ENCODE measurements around the gene AGXT.

DNA sequence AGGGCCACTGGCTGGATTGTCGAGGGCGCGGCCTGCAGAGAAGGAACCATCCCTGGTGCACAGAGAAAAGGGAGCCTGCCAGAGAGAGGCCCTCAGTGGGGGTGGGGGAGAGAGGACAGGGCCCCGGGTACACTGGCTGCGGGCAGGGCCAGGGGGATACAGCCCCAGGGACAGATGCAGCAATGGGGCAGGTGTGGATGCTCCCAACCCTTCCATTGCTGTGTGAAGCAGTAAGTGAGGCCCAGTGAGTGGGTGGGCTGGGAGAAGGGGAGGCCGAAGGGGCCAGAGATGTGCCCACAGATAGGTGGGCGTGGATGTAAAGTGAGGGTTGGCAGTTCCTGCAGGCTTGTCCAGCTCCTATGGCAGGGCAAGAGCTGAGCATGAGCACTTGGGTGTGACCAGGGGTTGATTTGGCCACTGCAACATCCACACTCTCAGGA is 7.4 kb downstream of the AGXT start:
- no peak for TF ChIP-seq CTCF (IDR thresholded peaks at IDR 0.05)
- TF ChIP-seq, protein P1, sequence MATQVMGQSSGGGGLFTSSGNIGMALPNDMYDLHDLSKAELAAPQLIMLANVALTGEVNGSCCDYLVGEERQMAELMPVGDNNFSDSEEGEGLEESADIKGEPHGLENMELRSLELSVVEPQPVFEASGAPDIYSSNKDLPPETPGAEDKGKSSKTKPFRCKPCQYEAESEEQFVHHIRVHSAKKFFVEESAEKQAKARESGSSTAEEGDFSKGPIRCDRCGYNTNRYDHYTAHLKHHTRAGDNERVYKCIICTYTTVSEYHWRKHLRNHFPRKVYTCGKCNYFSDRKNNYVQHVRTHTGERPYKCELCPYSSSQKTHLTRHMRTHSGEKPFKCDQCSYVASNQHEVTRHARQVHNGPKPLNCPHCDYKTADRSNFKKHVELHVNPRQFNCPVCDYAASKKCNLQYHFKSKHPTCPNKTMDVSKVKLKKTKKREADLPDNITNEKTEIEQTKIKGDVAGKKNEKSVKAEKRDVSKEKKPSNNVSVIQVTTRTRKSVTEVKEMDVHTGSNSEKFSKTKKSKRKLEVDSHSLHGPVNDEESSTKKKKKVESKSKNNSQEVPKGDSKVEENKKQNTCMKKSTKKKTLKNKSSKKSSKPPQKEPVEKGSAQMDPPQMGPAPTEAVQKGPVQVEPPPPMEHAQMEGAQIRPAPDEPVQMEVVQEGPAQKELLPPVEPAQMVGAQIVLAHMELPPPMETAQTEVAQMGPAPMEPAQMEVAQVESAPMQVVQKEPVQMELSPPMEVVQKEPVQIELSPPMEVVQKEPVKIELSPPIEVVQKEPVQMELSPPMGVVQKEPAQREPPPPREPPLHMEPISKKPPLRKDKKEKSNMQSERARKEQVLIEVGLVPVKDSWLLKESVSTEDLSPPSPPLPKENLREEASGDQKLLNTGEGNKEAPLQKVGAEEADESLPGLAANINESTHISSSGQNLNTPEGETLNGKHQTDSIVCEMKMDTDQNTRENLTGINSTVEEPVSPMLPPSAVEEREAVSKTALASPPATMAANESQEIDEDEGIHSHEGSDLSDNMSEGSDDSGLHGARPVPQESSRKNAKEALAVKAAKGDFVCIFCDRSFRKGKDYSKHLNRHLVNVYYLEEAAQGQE (IDR thresholded peaks at IDR 0.05; ENCODE audit: insufficient read depth in 1 of 2, low read depth in 2 of 2, low read length in 1 of 2) = no peak
- TF ChIP-seq POLR2AphosphoS5 (IDR thresholded peaks at IDR 0.05; ENCODE audit: low read depth, low read length) = no peak
